ENCODE measurements around the gene HGFAC. TPM values are rescaled to one million over a fixed set of nuclear protein-coding genes. Genes with fewer than 3 reads are reported as not detected.

Gene HGFAC
- polyA plus RNA-seq, 1 donor from 2014 or later, result 16.2 TPM

GRCh38 chr4:3434881-3435685 lies 6.7 kb upstream of the HGFAC start:
- TF ChIP-seq SMC3 (conservative IDR thresholded peaks at IDR 0.05; ENCODE audit: poor library complexity) (no peak), REST (IDR thresholded peaks at IDR 0.05; ENCODE audit: borderline replicate concordance) (no peak), EZH2 (IDR thresholded peaks at IDR 0.05; ENCODE audit: borderline replicate concordance, insufficient read depth, low read length, poor library complexity, severe bottlenecking) (no peak), RAD21 (conservative IDR thresholded peaks at IDR 0.05) (no peak), CTCF (IDR thresholded peaks at IDR 0.05; ENCODE audit: poor library complexity, severe bottlenecking) (no peak), TAF1 (IDR thresholded peaks at IDR 0.05; ENCODE audit: low read depth) (no peak), POLR2AphosphoS5 (IDR thresholded peaks at IDR 0.05) (no peak), EP300 (conservative IDR thresholded peaks at IDR 0.05; ENCODE audit: poor library complexity, severe bottlenecking) (no peak), MXI1 (conservative IDR thresholded peaks at IDR 0.05; ENCODE audit: poor library complexity, severe bottlenecking) (no peak)

GRCh38 chr4:3435686-3435956 lies 6.1 kb upstream of the HGFAC start:
- H3K27me3 ChIP-seq (ENCODE audit: insufficient read depth, low read depth, low read length), result no peaks in the 10 kb centered on the region
- no peak for TF ChIP-seq TAF1 (IDR thresholded peaks at IDR 0.05; ENCODE audit: low read depth)
- TF ChIP-seq RAD21 (conservative IDR thresholded peaks at IDR 0.05), result no peak
- TF ChIP-seq EZH2 (IDR thresholded peaks at IDR 0.05; ENCODE audit: borderline replicate concordance, insufficient read depth, low read length, poor library complexity, severe bottlenecking), result no peak
- TF ChIP-seq SMC3 (conservative IDR thresholded peaks at IDR 0.05; ENCODE audit: poor library complexity), result no peak
- no peak for TF ChIP-seq REST (IDR thresholded peaks at IDR 0.05; ENCODE audit: borderline replicate concordance)
- TF ChIP-seq POLR2AphosphoS5 (IDR thresholded peaks at IDR 0.05), result no peak
- no peak for TF ChIP-seq MXI1 (conservative IDR thresholded peaks at IDR 0.05; ENCODE audit: poor library complexity, severe bottlenecking)
- TF ChIP-seq CTCF (IDR thresholded peaks at IDR 0.05; ENCODE audit: poor library complexity, severe bottlenecking), result no peak
- no peak for TF ChIP-seq EP300 (conservative IDR thresholded peaks at IDR 0.05; ENCODE audit: poor library complexity, severe bottlenecking)
- H3K9me3 ChIP-seq (ENCODE audit: low read length), result no peaks in the 10 kb centered on the region
- no peak overlapping the region for H3K9ac ChIP-seq (ENCODE audit: low read length)
- H4K20me1 ChIP-seq (ENCODE audit: insufficient read depth), result no peaks in the 10 kb centered on the region
- H3K4me3 ChIP-seq (ENCODE audit: low read length), result no peak overlapping the region
- H3K79me2 ChIP-seq (replicated peaks; ENCODE audit: insufficient read depth, low read length), result no peaks in the 10 kb centered on the region
- H2AFZ ChIP-seq (ENCODE audit: low read depth, low read length), result no peak overlapping the region
- H3K4me2 ChIP-seq (ENCODE audit: low read length), result no peak overlapping the region
- no peaks in the 10 kb centered on the region for H3K9me2 ChIP-seq (ENCODE audit: insufficient read depth, low read length)
- no peaks in the 10 kb centered on the region for H3F3A ChIP-seq (ENCODE audit: insufficient read depth, low read length, poor library complexity, severe bottlenecking)
- H3K36me3 ChIP-seq (ENCODE audit: insufficient read depth, low read length), result no peaks in the 10 kb centered on the region
- no peak overlapping the region for H3K27ac ChIP-seq (ENCODE audit: low read length)

More at GRCh38 chr4:3434881-3435685, 6.7 kb upstream of the HGFAC start:
- Histone ChIP-seq H3K36me3 (ENCODE audit: insufficient read depth, low read length) (no peaks in the 10 kb centered on the region), H3K9me3 (ENCODE audit: low read length) (no peaks in the 10 kb centered on the region), H3K4me3 (ENCODE audit: low read length) (no peak overlapping the region), H3F3A (ENCODE audit: insufficient read depth, low read length, poor library complexity, severe bottlenecking) (no peaks in the 10 kb centered on the region), H3K27ac (ENCODE audit: low read length) (no peak overlapping the region), H4K20me1 (ENCODE audit: insufficient read depth) (no peaks in the 10 kb centered on the region), H3K9ac (ENCODE audit: low read length) (no peak overlapping the region), H3K79me2 (replicated peaks; ENCODE audit: insufficient read depth, low read length) (no peaks in the 10 kb centered on the region), H3K27me3 (ENCODE audit: insufficient read depth, low read depth, low read length) (no peaks in the 10 kb centered on the region), H3K4me2 (ENCODE audit: low read length) (no peak overlapping the region), H3K9me2 (ENCODE audit: insufficient read depth, low read length) (no peaks in the 10 kb centered on the region), H2AFZ (ENCODE audit: low read depth, low read length) (no peak overlapping the region)

All from neural cell (in vitro differentiated cells).